Smooth muscle cell (in vitro differentiated cells): ENCODE results near the gene CHPT1. TPM values are rescaled to one million over a fixed set of nuclear protein-coding genes. Genes with fewer than 3 reads are reported as not detected.

Source experiments
- DNase-seq: peaks from one replicate; lab custom pipeline; 2025; ENCODE audit not compliant: unreplicated experiment; lab: John Stamatoyannopoulos, UW
- H2AFZ ChIP-seq: fragments of 200-600 bp; sonication (generic); 2 replicates; pipeline ENCODE4 v1.6.0; 2016; ENCODE audit warnings: antibody characterized with exemption, low read depth, mild to moderate bottlenecking
- H3F3A ChIP-seq: fragments of 200-600 bp; sonication (generic); 2 replicates; pipeline ENCODE4 v1.6.0; 2017; ENCODE audit warnings: antibody characterized with exemption, low read depth
- H3K27ac ChIP-seq: fragments of 200-600 bp; sonication (generic); 2 replicates; pipeline ENCODE4 v1.5.1; 2016; ENCODE audit warnings: low read depth, mild to moderate bottlenecking
- H3K27me3 ChIP-seq: fragments of 200-600 bp; sonication (generic); 2 replicates; pipeline ENCODE4 v1.6.1; 2016; ENCODE audit warnings: low read depth, mild to moderate bottlenecking
- H3K36me3 ChIP-seq: fragments of 200-600 bp; sonication (generic); 2 replicates; pipeline ENCODE4 v1.5.1; 2016; ENCODE audit warnings: low read depth
- H3K4me1 ChIP-seq: fragments of 200-600 bp; sonication (generic); 2 replicates; pipeline ENCODE4 v1.5.1; 2016; ENCODE audit warnings: low read depth
- H3K4me2 ChIP-seq: fragments of 200-600 bp; sonication (generic); 2 replicates; pipeline ENCODE4 v1.6.0; 2016; ENCODE audit warnings: mild to moderate bottlenecking
- H3K4me3 ChIP-seq: fragments of 200-600 bp; sonication (generic); 2 replicates; pipeline ENCODE4 v1.5.1; 2016; ENCODE audit warnings: mild to moderate bottlenecking
- H3K79me2 ChIP-seq: fragments of 200-600 bp; sonication (generic); 2 replicates; pipeline ENCODE4 v1.6.0; 2016; ENCODE audit warnings: low read depth, mild to moderate bottlenecking
- H3K9ac ChIP-seq: fragments of 200-600 bp; sonication (generic); 2 replicates; pipeline ENCODE4 v1.6.0; 2016; ENCODE audit warnings: low read depth
- H3K9me3 ChIP-seq: fragments of 200-600 bp; sonication (generic); replicated peaks from 2 replicates; pipeline ENCODE4 v1.5.1; 2016; ENCODE audit warnings: low read depth
- H4K20me1 ChIP-seq: fragments of 200-600 bp; sonication (generic); 2 replicates; pipeline ENCODE4 v1.6.0; 2016; ENCODE audit warnings: low read depth
- CTCF ChIP-seq: fragments of 200-600 bp; sonication (generic); IDR thresholded peaks from 2 replicates; pipeline ENCODE4 v1.5.1; 2017; ENCODE audit warnings: borderline replicate concordance, mild to moderate bottlenecking, antibody characterized with exemption; ENCODE audit not compliant: insufficient read depth, poor library complexity, severe bottlenecking
- WGBS: methylation state at CpG from one replicate; pipeline ENCODE4 v1.1.7; 2016; ENCODE audit warnings: low lambda C conversion rate; 5-methylcytosine and 5-hydroxymethylcytosine counted together
- polyA plus RNA-seq: library from polyadenylated mRNA; unstranded; fragments of >200 nt; fragmentation: Nextera tagmentation; extraction: Ambion mirVana; gene quantifications from 2 replicates; pipeline ENCODE4 v1.2.1, GENCODE V29; 2016
- total RNA-seq: library from RNA; depleted of rRNA; stranded (reverse); fragments of >200 nt; gene quantifications from 2 replicates; pipeline ENCODE4 v1.2.3, GENCODE V29; 2014

The CHPT1 gene
- total and polyA plus RNA-seq, 2 experiments from 2014 or later: 21.7 to 40.5 TPM

- TF ChIP-seq CTCF: no peak
- Histone ChIP-seq H3K79me2 (no peaks in the 10 kb centered on the region), H3K27ac (no peak overlapping the region), H3K27me3 (peaks cover 3% of the 10 kb centered on the region), H4K20me1 (no peaks in the 10 kb centered on the region), H3K9me3 (no peaks in the 10 kb centered on the region), H3K4me1 (no peaks in the 10 kb centered on the region), H3F3A (no peaks in the 10 kb centered on the region), H3K4me2 (no peak overlapping the region), H3K36me3 (no peaks in the 10 kb centered on the region), H2AFZ (no peak overlapping the region), H3K4me3 (no peak overlapping the region), H3K9ac (no peak overlapping the region)
- DNase-seq: no peak
- WGBS: 92% methylated on average over 1 of the region's 1 CpG
Observed at GRCh38 chr12:101685092-101685491, 12.3 kb upstream of the CHPT1 start.

- Histone ChIP-seq H3K27ac (no peak overlapping the region), H4K20me1 (no peaks in the 10 kb centered on the region), H3K4me3 (no peak overlapping the region), H3K4me2 (no peak overlapping the region), H3K9ac (no peak overlapping the region), H3K9me3 (no peaks in the 10 kb centered on the region), H3K4me1 (no peaks in the 10 kb centered on the region), H3F3A (no peaks in the 10 kb centered on the region), H3K79me2 (no peaks in the 10 kb centered on the region), H3K27me3 (no peaks in the 10 kb centered on the region), H3K36me3 (no peaks in the 10 kb centered on the region), H2AFZ (no peak overlapping the region)
- no peak for TF ChIP-seq CTCF
- 95% methylated on average over 1 of the region's 1 CpG for WGBS
- DNase-seq: no peak
Observed at GRCh38 chr12:101686176-101686575, 11.3 kb upstream of the CHPT1 start.

- Histone ChIP-seq H3K4me1 (no peaks in the 10 kb centered on the region), H3K27ac (no peak overlapping the region), H3K79me2 (no peaks in the 10 kb centered on the region), H4K20me1 (no peaks in the 10 kb centered on the region), H3K4me3 (no peak overlapping the region), H3K27me3 (no peaks in the 10 kb centered on the region), H3F3A (no peaks in the 10 kb centered on the region), H2AFZ (no peak overlapping the region), H3K9ac (no peak overlapping the region), H3K9me3 (no peaks in the 10 kb centered on the region), H3K4me2 (no peak overlapping the region), H3K36me3 (no peaks in the 10 kb centered on the region)
- whole genome bisulfite sequencing: 74% methylated on average over 3 of the region's 3 CpGs
- TF ChIP-seq CTCF: no peak
- DNase-seq: no peak
Observed at GRCh38 chr12:101690544-101691098, 6.8 kb upstream of the CHPT1 start.

- 89% methylated on average over 1 of the region's 1 CpG for WGBS
- Histone ChIP-seq H3F3A (no peaks in the 10 kb centered on the region), H3K27me3 (no peaks in the 10 kb centered on the region), H3K4me1 (no peaks in the 10 kb centered on the region), H3K9ac (no peak overlapping the region), H2AFZ (no peak overlapping the region), H3K4me2 (no peak overlapping the region), H3K9me3 (no peaks in the 10 kb centered on the region), H3K36me3 (no peaks in the 10 kb centered on the region), H3K27ac (no peak overlapping the region), H3K79me2 (no peaks in the 10 kb centered on the region), H3K4me3 (no peak overlapping the region), H4K20me1 (no peaks in the 10 kb centered on the region)
- no peak for TF ChIP-seq CTCF
- no peak for DNase-seq
Observed at GRCh38 chr12:101691503-101692096, 5.8 kb upstream of the CHPT1 start.
